HG03558 (cell line): Measurements from ENCODE around the gene MAFB.

Experiments used
- ATAC-seq: cut with Tn5 transposase; IDR thresholded peaks from one replicate; pipeline ENCODE4 v1.9.1; 2021; ENCODE audit warnings: moderate number of reproducible peaks; ENCODE audit not compliant: unreplicated experiment; ENCODE audit errors: extremely low read depth

MAFB gene

GRCh38 chr20:40637176-40637575 is 51.9 kb downstream of the MAFB start:
- ATAC-seq: no peak

- no peak for ATAC-seq
Observed at GRCh38 chr20:40636486-40636885, 52.5 kb downstream of the MAFB start.

GRCh38 chr20:40635971-40636370 is 53.1 kb downstream of the MAFB start:
- no peak for ATAC-seq
